Measurements from ENCODE around the gene TK1. TPM values are rescaled to one million over a fixed set of nuclear protein-coding genes. Genes with fewer than 3 reads are reported as not detected.

The TK1 gene
- polyA plus RNA-seq, 3 donors: 0.67 to 2.0 (median 1.4) TPM

GRCh38 chr17:78223765-78224164 lies 36.9 kb upstream of the TK1 start:
- H3K4me2 ChIP-seq (replicated peaks; ENCODE audit: extremely low read depth, low read length, poor library complexity, severe bottlenecking): no peak overlapping the region
- no peaks in the 10 kb centered on the region for H4K20me1 ChIP-seq (ENCODE audit: insufficient read depth, low read length)
- TF ChIP-seq CTCF (IDR thresholded peaks at IDR 0.05): no peak
- H2AFZ ChIP-seq (ENCODE audit: insufficient read depth, low read depth, low read length, poor library complexity, severe bottlenecking): no peak overlapping the region
- H3K9me3 Mint-ChIP-seq: no peaks in the 10 kb centered on the region
- no peak for DNase-seq
- H3K4me1 Mint-ChIP-seq: peaks cover 18% of the 10 kb centered on the region
- no peak overlapping the region for H3K4me3 Mint-ChIP-seq
- WGBS (ENCODE audit: insufficient coverage): 100% methylated on average over 2 of the region's 3 CpGs
- intact Hi-C loops (cut with micrococcal nuclease): no loop called here
- H3K9me3 ChIP-seq (replicated peaks in 1 of 2; ENCODE audit: control insufficient read depth in 1 of 2, insufficient read depth in 1 of 2, low read length in 2 of 2): no peaks in the 10 kb centered on the region
- H3K79me2 ChIP-seq (ENCODE audit: insufficient read depth, low read length): peaks cover 18% of the 10 kb centered on the region
- peaks cover 13 to 14% of the 10 kb centered on the region in 2 donors for H3K4me1 ChIP-seq (ENCODE audit: control insufficient read depth in 1 of 2, insufficient read depth in 2 of 2, low read length in 2 of 2)
- H3K27ac Mint-ChIP-seq: peak overlapping the region in 1 of 7 donors; percentile 76
- peaks cover 0 to 19% of the 10 kb centered on the region in 2 donors for H3K27me3 ChIP-seq (ENCODE audit: control insufficient read depth in 2 of 2, insufficient read depth in 2 of 2, low read length in 2 of 2)
- peaks cover 16 to 28% (median 23%) of the 10 kb centered on the region in 3 donors for H3K27me3 Mint-ChIP-seq (ENCODE audit: low read depth in 3 of 3)
- H3K36me3 ChIP-seq (replicated peaks in 1 of 2; ENCODE audit: control insufficient read depth in 1 of 2, insufficient read depth in 2 of 2, low read length in 2 of 2): peaks cover 36 to 63% of the 10 kb centered on the region in 2 donors
- H3K36me3 Mint-ChIP-seq: peaks cover 44 to 69% of the 10 kb centered on the region in 2 donors
- no peak overlapping the region for H3K4me3 ChIP-seq (replicated peaks in 1 of 3; ENCODE audit: low read depth in 2 of 3, low read length in 3 of 3)
- H3K27ac ChIP-seq (ENCODE audit: low read depth in 1 of 2, low read length in 2 of 2): no peak overlapping the region
- no peak overlapping the region for H3K9ac ChIP-seq (ENCODE audit: insufficient read depth, low read length, poor library complexity, severe bottlenecking)

- Mint-ChIP-seq H3K9me3 (no peaks in the 10 kb centered on the region), H3K36me3 (peaks cover 44 to 73% of the 10 kb centered on the region in 2 donors), H3K27ac (peak overlapping the region in 2 of 7 donors; percentile 6 to 76), H3K4me1 (peaks cover 18% of the 10 kb centered on the region), H3K27me3 (ENCODE audit: low read depth in 3 of 3) (peaks cover 10 to 21% (median 17%) of the 10 kb centered on the region in 3 donors), H3K4me3 (no peak overlapping the region)
- H2AFZ ChIP-seq (ENCODE audit: insufficient read depth, low read depth, low read length, poor library complexity, severe bottlenecking): no peak overlapping the region
- no peak overlapping the region for H3K4me2 ChIP-seq (replicated peaks; ENCODE audit: extremely low read depth, low read length, poor library complexity, severe bottlenecking)
- DNase-seq: no peak
- H3K36me3 ChIP-seq (replicated peaks in 1 of 2; ENCODE audit: control insufficient read depth in 1 of 2, insufficient read depth in 2 of 2, low read length in 2 of 2): peaks cover 36 to 68% of the 10 kb centered on the region in 2 donors
- intact Hi-C loops (cut with micrococcal nuclease): no loop called here
- no peaks in the 10 kb centered on the region for H3K9me3 ChIP-seq (replicated peaks in 1 of 2; ENCODE audit: control insufficient read depth in 1 of 2, insufficient read depth in 1 of 2, low read length in 2 of 2)
- no peak overlapping the region for H3K4me3 ChIP-seq (replicated peaks in 1 of 3; ENCODE audit: low read depth in 2 of 3, low read length in 3 of 3)
- peaks cover 0 to 19% of the 10 kb centered on the region in 2 donors for H3K27me3 ChIP-seq (ENCODE audit: control insufficient read depth in 2 of 2, insufficient read depth in 2 of 2, low read length in 2 of 2)
- TF ChIP-seq CTCF (IDR thresholded peaks at IDR 0.05): no peak
- H4K20me1 ChIP-seq (ENCODE audit: insufficient read depth, low read length): no peaks in the 10 kb centered on the region
- 0% methylated on average over 1 of the region's 4 CpGs for WGBS (ENCODE audit: insufficient coverage)
- H3K9ac ChIP-seq (ENCODE audit: insufficient read depth, low read length, poor library complexity, severe bottlenecking): no peak overlapping the region
- H3K4me1 ChIP-seq (ENCODE audit: control insufficient read depth in 1 of 2, insufficient read depth in 2 of 2, low read length in 2 of 2): peaks cover 13 to 14% of the 10 kb centered on the region in 2 donors
- H3K79me2 ChIP-seq (ENCODE audit: insufficient read depth, low read length): peaks cover 24% of the 10 kb centered on the region
- H3K27ac ChIP-seq (ENCODE audit: low read depth in 1 of 2, low read length in 2 of 2): no peak overlapping the region
These were observed 36.2 kb upstream of the TK1 start for GRCh38 chr17:78223061-78223460.
